Mesenteric fat pad (tissue), 1 donor: ENCODE measurements around the gene MINK1. TPM values are rescaled to one million over a fixed set of nuclear protein-coding genes. Genes with fewer than 3 reads are reported as not detected.

ENCODE experiments used
- DNase-seq: peaks from one replicate; pipeline ENCODE4 v3.0.0-alpha.2; 2020; ENCODE audit warnings: low spot score
- long read RNA-seq: library from polyadenylated mRNA; unstranded; transcript quantifications from one replicate; pipeline ENCODE4 v2.0.0, GENCODE V29; 2020
- total RNA-seq: library from RNA; stranded (reverse); fragmentation: NEBNext Ultra II Directional; extraction: Animal tissue kit (Norgen Biotek cat#: 25700); gene quantifications from one replicate; pipeline ENCODE4 v1.2.1, GENCODE V29; 2021
- donor health status: DM: yes; HTN: yes; CAD: no.

The MINK1 gene
- total RNA-seq = 60.3 TPM
- long read RNA-seq, partial matches to known transcripts = 22 of 36 reads
- long read RNA-seq, other reads (novel, unspliced or antisense) = 14 of 36 reads

- DNase-seq = peak; percentile 96
Measured at GRCh38 chr17:4833178-4833940, at the start of gene MINK1. Gene MINK1 (plus strand): TSS chr17:4833340. CDS start chr17:4833584, 244 bp downstream.

DNA sequence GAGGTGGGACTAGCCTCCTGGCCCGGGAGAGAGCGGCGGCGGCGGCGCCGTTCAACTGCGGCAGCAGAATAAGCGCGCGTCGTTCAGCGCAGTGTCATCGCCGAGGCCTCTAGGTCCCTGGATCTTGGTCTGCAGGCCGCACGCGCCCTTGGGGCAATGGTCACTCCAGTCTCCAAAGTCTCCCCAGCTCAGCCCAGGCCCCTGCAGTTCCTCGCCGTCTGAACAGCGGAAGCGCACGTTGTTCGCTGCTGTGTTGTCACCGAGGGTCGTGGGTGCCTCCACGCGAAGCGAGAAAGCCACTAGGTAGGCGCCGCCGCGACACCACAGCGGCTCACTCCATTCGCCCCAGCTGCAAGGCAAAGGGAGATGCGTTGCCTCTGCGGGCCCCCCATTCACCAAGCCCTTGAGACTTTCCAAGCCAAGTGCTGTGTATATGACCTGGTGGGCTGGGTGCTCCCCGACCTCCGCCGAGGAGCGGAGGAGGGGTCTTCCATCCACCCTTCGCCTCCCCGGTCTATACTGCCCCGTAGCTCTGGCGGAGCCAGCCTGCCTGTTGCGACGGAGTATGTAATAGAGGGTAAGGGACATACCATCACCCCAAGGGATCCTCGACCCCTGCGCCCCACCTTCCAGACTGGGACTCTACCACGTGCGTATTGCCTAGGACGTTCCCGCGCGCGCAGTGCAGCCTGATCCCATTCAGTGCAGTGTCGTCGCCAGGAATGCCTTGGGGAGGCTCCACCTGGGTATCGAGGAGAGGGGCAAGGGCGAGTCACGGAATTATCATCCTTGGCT is 47.6 kb upstream of the MINK1 start:
- DNase-seq = no peak

DNA sequence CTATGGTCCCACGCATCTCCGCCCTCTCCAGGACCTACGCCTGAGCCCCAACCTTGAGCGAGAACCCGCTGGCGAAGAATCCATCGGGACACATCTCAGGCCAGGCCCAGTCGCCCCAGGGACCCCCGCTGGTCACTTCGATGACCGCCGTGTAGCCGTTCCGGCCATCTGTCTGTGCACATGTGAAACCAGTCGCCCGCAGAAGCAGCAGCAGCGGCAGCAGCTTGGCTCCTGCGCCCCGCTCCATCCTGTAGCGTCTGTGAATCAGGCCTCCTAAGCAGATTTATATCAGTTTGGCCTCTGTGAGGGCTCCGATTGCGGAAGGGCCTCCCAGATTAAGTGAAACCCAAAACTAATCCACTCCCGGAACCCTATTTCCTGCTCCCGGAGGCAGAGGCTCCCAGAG is 47.0 kb upstream of the MINK1 start, which contains the start of gene VMO1:
Gene VMO1 (minus strand): TSS at position 259 of the 406 bp plus-strand sequence. CDS start 12 bp downstream, at position 247.
- DNase-seq = no peak

DNA sequence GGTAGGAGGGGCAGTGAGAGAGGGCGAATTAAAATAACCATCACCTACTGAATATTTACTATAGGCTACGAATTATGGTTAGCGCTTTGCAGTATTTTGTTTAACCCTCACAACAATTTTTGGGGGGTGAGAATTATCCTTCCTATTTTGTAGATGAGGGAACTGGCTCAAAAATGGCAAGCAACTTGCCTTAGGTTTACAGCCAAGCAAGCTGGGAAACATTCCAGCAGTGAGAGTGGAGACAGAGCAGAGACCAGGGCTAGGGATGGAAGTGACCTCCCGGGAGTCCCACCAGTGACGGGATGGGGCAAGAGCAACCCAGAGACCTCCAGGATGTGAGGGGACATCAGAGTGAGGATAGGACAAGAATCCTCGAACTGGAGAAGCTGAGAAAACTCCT is 46.6 kb upstream of the MINK1 start:
- no peak for DNase-seq

- no peak for DNase-seq
Measured at GRCh38 chr17:4788159-4788806, 44.9 kb upstream of the MINK1 start.

DNA sequence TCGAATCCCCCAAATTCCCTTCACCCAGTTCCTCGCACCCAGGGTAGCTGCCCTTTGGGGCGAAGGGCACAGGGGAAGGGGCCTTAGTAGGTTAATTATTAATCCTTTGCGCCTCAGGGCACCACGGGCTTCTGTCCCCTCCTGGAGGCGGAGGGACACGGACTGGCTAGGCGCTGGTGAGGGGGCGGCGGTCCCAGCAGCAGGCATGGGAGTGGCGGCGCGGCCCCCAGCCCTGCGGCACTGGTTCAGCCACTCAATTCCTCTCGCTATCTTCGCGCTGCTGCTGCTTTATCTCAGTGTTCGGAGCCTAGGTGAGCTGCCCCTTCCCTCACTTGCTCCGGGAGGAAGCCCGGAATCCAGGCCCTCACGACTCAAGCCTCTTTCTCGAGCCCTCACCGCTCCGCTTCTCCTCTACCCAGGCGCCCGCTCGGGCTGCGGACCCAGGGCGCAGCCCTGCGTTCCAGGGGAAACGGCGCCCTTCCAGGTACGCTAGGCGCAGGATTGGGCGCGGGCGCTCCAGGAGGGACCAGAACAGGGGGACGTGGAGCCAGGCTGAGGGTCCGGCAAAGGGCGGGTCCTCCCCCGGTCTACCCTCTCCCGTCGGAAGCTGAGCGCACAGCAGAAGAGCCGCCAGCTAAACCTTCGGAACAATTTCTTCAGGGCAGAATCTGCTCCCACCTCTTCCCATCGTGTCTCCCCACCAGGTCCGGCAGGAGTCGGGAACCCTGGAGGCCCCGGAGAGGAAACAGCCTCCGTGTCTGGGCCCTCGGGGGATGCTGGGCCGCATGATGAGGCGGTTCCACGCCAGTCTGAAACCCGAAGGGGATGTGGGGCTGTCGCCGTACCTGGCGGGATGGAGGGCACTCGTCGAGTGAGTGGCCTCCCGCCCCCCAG is 44.1 kb upstream of the MINK1 start, which contains the start of gene GLTPD2:
Gene GLTPD2 (plus strand): TSS at position 158 of the 894 bp plus-strand sequence. CDS start 48 bp downstream, at position 206.
- no peak for DNase-seq

DNA sequence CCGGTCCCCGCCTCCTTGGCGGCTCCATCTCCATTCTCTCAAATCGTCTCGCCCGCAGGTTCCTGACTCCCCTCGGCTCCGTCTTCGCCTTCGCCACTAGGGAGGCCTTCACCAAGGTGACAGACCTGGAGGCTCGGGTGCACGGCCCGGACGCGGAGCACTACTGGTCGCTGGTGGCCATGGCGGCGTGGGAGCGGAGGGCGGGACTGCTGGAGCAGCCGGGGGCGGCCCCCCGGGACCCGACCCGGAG is 43.5 kb upstream of the MINK1 start:
- DNase-seq = no peak

GRCh38 chr17:4789951-4790704 is 43.0 kb upstream of the MINK1 start:
- DNase-seq = peak; percentile 94

GRCh38 chr17:4790705-4791088 is 42.4 kb upstream of the MINK1 start:
- DNase-seq = no peak

GRCh38 chr17:4795168-4795567 is 38.0 kb upstream of the MINK1 start:
- DNase-seq = no peak

DNA sequence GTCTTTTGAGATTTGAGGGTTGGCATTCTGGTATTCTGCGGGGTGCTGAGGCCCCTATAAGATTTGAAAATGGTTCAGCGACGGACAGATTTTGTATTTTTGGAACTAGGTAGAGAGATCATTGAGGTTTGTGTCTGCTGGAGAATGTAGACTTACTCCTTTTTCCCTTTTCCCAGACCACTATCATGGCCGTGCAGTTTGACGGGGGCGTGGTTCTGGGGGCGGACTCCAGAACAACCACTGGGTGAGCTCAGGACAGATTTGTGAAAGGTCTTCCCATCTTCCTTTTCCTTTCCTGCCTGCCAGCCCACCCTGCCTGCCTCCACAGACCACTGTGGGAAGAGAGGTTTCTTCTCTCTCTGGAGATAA is 36.6 kb upstream of the MINK1 start:
- DNase-seq = no peak

DNA sequence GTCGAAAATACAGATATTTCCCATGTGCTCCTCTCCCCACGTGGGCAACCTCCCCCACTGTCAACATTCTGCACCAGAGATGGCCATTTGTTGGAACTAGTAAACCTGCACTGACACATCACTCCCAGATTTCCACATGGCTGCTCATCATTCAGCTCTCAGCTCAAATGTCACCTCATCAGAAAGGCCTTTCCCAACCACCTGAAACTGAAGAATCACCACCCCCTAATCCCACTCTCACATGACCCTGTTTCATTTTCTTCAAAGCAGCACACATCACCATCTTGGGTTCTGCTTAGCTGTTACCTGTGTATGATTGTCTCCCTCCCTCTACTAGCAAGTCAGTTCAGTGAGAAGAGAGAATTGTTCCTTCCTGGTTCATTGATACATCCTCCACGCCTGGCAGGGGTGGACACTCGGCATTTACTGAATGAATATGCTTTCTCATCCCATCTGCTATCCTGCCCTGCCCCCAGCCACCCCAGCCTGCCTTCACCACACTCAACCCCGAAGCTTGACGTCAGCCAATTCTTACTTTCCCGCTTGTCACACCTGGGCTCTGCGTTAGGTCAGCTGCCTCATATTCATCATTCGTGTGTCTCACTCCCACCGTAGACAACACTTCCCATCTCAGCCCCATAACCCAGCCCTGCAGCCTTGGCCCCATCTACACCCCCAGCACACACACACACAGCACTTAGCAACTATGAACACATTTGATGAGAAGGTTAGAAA is 32.5 kb upstream of the MINK1 start:
- DNase-seq = no peak

GRCh38 chr17:4802228-4802627 is 30.9 kb upstream of the MINK1 start, which contains the start of gene C17orf114:
Gene C17orf114 (minus strand): TSS chr17:4802328.
- no peak for DNase-seq

- no peak for DNase-seq
Measured at GRCh38 chr17:4806456-4806776, 26.7 kb upstream of the MINK1 start.

- no peak for DNase-seq
Measured at GRCh38 chr17:4806777-4807604, 26.1 kb upstream of the MINK1 start, which contains the start of gene PLD2. Gene PLD2 (plus strand): TSS chr17:4807152. CDS start chr17:4807773, 621 bp downstream.

GRCh38 chr17:4807605-4808377 is 25.3 kb upstream of the MINK1 start:
- DNase-seq = no peak

GRCh38 chr17:4808378-4808767 is 24.8 kb upstream of the MINK1 start:
- DNase-seq = no peak
